CD4-positive, alpha-beta T cell treated with Interleukin-2 at 100 ng/mL for 4 hours (primary cell): Measurements from ENCODE around the gene LMTK2.
A peak's percentile ranks its signal among the peaks of the same experiment; 100 is the strongest.

ENCODE experiments used
- DNase-seq: peaks from one replicate; pipeline ENCODE4 v3.0.0-alpha.2; 2020; ENCODE audit warnings: low spot score

The LMTK2 gene

GRCh38 chr7:98175260-98175940 lies 68.7 kb downstream of the LMTK2 start:
- no peak for DNase-seq

- DNase-seq = no peak
Observed at GRCh38 chr7:98177553-98177952, 70.9 kb downstream of the LMTK2 start.

GRCh38 chr7:98178321-98178720 lies 71.7 kb downstream of the LMTK2 start:
- DNase-seq = no peak

- DNase-seq = no peak
Observed at GRCh38 chr7:98178762-98179490, 72.3 kb downstream of the LMTK2 start.

- no peak for DNase-seq
Observed at GRCh38 chr7:98180751-98181150, 74.1 kb downstream of the LMTK2 start.

GRCh38 chr7:98185101-98185500 lies 78.4 kb downstream of the LMTK2 start:
- no peak for DNase-seq

GRCh38 chr7:98186452-98187137 lies 79.9 kb downstream of the LMTK2 start:
- no peak for DNase-seq

- no peak for DNase-seq
Observed at GRCh38 chr7:98187138-98187502, 80.5 kb downstream of the LMTK2 start.

- no peak for DNase-seq
Observed at GRCh38 chr7:98189559-98189958, 82.9 kb downstream of the LMTK2 start.

- no peak for DNase-seq
Observed at GRCh38 chr7:98191668-98192431, 85.2 kb downstream of the LMTK2 start.

GRCh38 chr7:98192781-98193457 lies 86.3 kb downstream of the LMTK2 start:
- no peak for DNase-seq

- DNase-seq = no peak
Observed at GRCh38 chr7:98193474-98194180, 87.0 kb downstream of the LMTK2 start.

GRCh38 chr7:98194186-98194585 lies 87.5 kb downstream of the LMTK2 start:
- DNase-seq = no peak

GRCh38 chr7:98194672-98195457 lies 88.2 kb downstream of the LMTK2 start:
- no peak for DNase-seq

GRCh38 chr7:98196706-98197605 lies 90.3 kb downstream of the LMTK2 start:
- DNase-seq = no peak

- DNase-seq = no peak
Observed at GRCh38 chr7:98199131-98199530, 92.5 kb downstream of the LMTK2 start.

GRCh38 chr7:98200364-98200763 lies 93.7 kb downstream of the LMTK2 start:
- no peak for DNase-seq

- DNase-seq = peak; percentile 66
Observed at GRCh38 chr7:98202367-98203195, 95.9 kb downstream of the LMTK2 start.
